CD14-positive monocyte (primary cell): ENCODE measurements around the gene MAML3. TPM values are rescaled to one million over a fixed set of nuclear protein-coding genes. Genes with fewer than 3 reads are reported as not detected.

Source experiments
- DNase-seq, 3 donors: peaks; one replicate each; pipeline ENCODE4 v3.0.0-alpha.2; 2011 to 2022
- H2AFZ ChIP-seq: 2 replicates; pipeline ENCODE4 v1.6.0; 2012; ENCODE audit warnings: mild to moderate bottlenecking, low read depth, low read length, inconsistent platforms; ENCODE audit not compliant: insufficient read depth, poor library complexity, severe bottlenecking
- H3K27ac ChIP-seq, 2 donors: 1 replicate in 1 of 2; 2 replicates in 1 of 2; pipeline ENCODE4 v1.5.1; 2012 to 2013; ENCODE audit warnings: low read length in 2 of 2, control low read depth in 1 of 2, inconsistent platforms in 1 of 2, low read depth in 1 of 2, mild to moderate bottlenecking in 1 of 2
- H3K27me3 ChIP-seq, 2 donors: one replicate each; pipeline versions ENCODE4 v1.6.0 to v1.6.1; 2011 to 2013; ENCODE audit warnings: low read length in 2 of 2; ENCODE audit not compliant: control insufficient read depth in 2 of 2, insufficient read depth in 2 of 2
- H3K36me3 ChIP-seq, 2 donors: replicated peaks in 1 of 2; 1 replicate in 1 of 2; 2 replicates in 1 of 2; pipeline versions ENCODE4 v1.5.1 to v1.6.1; 2012 to 2013; ENCODE audit warnings: low read length in 2 of 2, control low read depth in 1 of 2, inconsistent platforms in 1 of 2, mild to moderate bottlenecking in 1 of 2; ENCODE audit not compliant: insufficient read depth in 2 of 2, control insufficient read depth in 1 of 2
- H3K4me1 ChIP-seq, 2 donors: 1 replicate in 1 of 2; 2 replicates in 1 of 2; pipeline versions ENCODE4 v1.5.1 to v1.6.1; 2012 to 2013; ENCODE audit warnings: low read length in 2 of 2, control low read depth in 1 of 2, inconsistent platforms in 1 of 2, mild to moderate bottlenecking in 1 of 2, moderate library complexity in 1 of 2; ENCODE audit not compliant: insufficient read depth in 2 of 2, control insufficient read depth in 1 of 2
- H3K4me2 ChIP-seq: replicated peaks from 2 replicates; pipeline ENCODE3; 2012; ENCODE audit warnings: low read length, moderate library complexity, mild to moderate bottlenecking; ENCODE audit not compliant: poor library complexity, severe bottlenecking; ENCODE audit errors: extremely low read depth
- H3K4me3 ChIP-seq, 3 experiments: fragments of 200-600 bp in 1 of 3; sonication (generic) in 1 of 3; replicated peaks in 1 of 3; 1 replicate in 2 of 3; 2 replicates in 1 of 3; pipeline ENCODE4 v1.5.1; 2011 to 2013; ENCODE audit warnings: low read length in 3 of 3, mild to moderate bottlenecking in 3 of 3, control low read depth in 2 of 3, low read depth in 2 of 3, inconsistent platforms in 1 of 3, moderate library complexity in 1 of 3
- H3K79me2 ChIP-seq: 2 replicates; pipeline ENCODE4 v1.6.0; 2012; ENCODE audit warnings: mild to moderate bottlenecking, control low read depth, inconsistent platforms, low read length, moderate library complexity; ENCODE audit not compliant: insufficient read depth
- H3K9ac ChIP-seq: 2 replicates; pipeline ENCODE4 v1.6.0; 2017; ENCODE audit warnings: low read length, mild to moderate bottlenecking; ENCODE audit not compliant: insufficient read depth, poor library complexity, severe bottlenecking
- H3K9me3 ChIP-seq, 2 donors: replicated peaks in 1 of 2; 1 replicate in 1 of 2; 2 replicates in 1 of 2; pipeline versions ENCODE4 v1.5.1 to v1.6.1; 2012 to 2013; ENCODE audit warnings: low read length in 2 of 2, control low read depth in 1 of 2; ENCODE audit not compliant: control insufficient read depth in 1 of 2, insufficient read depth in 1 of 2
- H4K20me1 ChIP-seq: 2 replicates; pipeline ENCODE4 v1.6.0; 2012; ENCODE audit warnings: mild to moderate bottlenecking, low read length, control low read depth, moderate library complexity; ENCODE audit not compliant: insufficient read depth
- H3K27ac Mint-ChIP-seq, 7 donors: one replicate each; pipeline ENCODE4 v1.8.0; 2020; ENCODE audit warnings: mild to moderate bottlenecking in 7 of 7, mixed read lengths in 7 of 7, moderate library complexity in 6 of 7, inconsistent platforms in 2 of 7
- H3K27me3 Mint-ChIP-seq, 3 donors: one replicate each; pipeline ENCODE4 v1.8.0; 2021 to 2022; ENCODE audit warnings: low read depth in 3 of 3, mild to moderate bottlenecking in 3 of 3, mixed read lengths in 3 of 3, moderate library complexity in 3 of 3, inconsistent platforms in 1 of 3
- H3K36me3 Mint-ChIP-seq, 2 donors: one replicate each; pipeline ENCODE4 v1.8.0; 2020; ENCODE audit warnings: mixed read lengths in 2 of 2, inconsistent platforms in 1 of 2, mild to moderate bottlenecking in 1 of 2
- H3K4me1 Mint-ChIP-seq: one replicate; pipeline ENCODE4 v1.8.0; 2020; ENCODE audit warnings: mild to moderate bottlenecking, mixed read lengths
- H3K4me3 Mint-ChIP-seq, 2 donors: one replicate each; pipeline ENCODE4 v1.8.0; 2020; ENCODE audit warnings: mild to moderate bottlenecking in 2 of 2, mixed read lengths in 2 of 2, moderate library complexity in 1 of 2
- H3K9me3 Mint-ChIP-seq, 7 donors: one replicate each; pipeline ENCODE4 v1.8.0; 2020 to 2022; ENCODE audit warnings: mixed read lengths in 7 of 7, mild to moderate bottlenecking in 6 of 7, moderate library complexity in 6 of 7, inconsistent platforms in 2 of 7
- WGBS: methylation state at CpG from one replicate; pipeline ENCODE4 v1.1.5; 2013; ENCODE audit warnings: missing lambda C conversion rate; ENCODE audit not compliant: insufficient coverage; 5-methylcytosine and 5-hydroxymethylcytosine counted together
- intact Hi-C, 2 donors: fragments of 100-400 bp; cut with micrococcal nuclease; formaldehyde crosslinking; loops; one replicate each; pipeline versions ENCODE4 v1.15.0 to v1.15.1; 2023
- polyA plus RNA-seq, 3 donors: library from polyadenylated mRNA; depleted of rRNA in 1 of 3; unstranded in 2 of 3; stranded (reverse) in 1 of 3; fragments of 300-500 nt in 2 of 3; fragments of >200 nt in 1 of 3; fragmentation: Illumina TruSeq in 2 of 3; gene quantifications; 1 replicate in 2 of 3; 2 replicates in 1 of 3; pipeline ENCODE4 v1.2.3, GENCODE V29; 2012 to 2021
- TF ChIP-seq, protein P1 (sequence below): fragments of 200-600 bp; IDR thresholded peaks from one replicate; pipeline ENCODE4 v1.8.0; 2022; ENCODE audit warnings: antibody characterized with exemption, mild to moderate bottlenecking

Gene MAML3
- polyA plus RNA-seq, 3 donors, result 1.5 to 6.5 (median 2.3) TPM

DNA sequence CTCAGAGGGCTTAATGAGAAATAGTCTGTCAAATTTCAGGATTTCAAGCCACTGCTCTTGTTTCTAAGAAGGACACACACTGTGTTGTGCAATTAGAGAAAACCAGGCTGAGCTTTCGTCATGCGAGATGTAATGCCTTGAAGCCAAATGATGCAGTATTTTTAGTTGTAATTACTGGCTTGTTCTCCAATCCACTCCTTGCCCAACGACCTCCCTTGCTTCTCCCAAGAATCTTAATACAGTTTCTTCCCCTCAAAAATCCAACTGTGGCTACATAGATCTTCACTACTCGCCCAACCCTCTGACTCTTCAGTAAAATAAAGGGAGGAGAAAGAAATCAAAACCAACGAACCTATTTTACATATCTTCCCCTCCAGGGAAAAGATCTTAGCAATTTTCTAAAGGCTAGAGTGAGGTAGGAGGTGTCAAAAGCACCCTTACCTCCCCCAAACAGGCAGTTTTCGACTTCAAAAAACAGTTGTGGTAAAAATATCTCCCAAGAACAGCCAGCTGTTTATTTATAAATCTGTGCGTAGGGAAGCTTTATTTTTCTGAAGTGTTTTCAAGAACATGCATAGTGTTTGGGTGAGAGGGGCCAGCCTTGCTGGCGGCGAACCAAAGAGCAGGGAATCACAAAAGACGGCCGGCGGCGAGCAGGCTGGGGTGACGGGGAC is 419.6 kb downstream of the MAML3 start:
- H3K4me1 Mint-ChIP-seq, result peaks cover 51% of the 10 kb centered on the region
- Histone ChIP-seq H3K9ac (peak overlapping the region; percentile 57), H3K4me2 (peak overlapping the region; percentile 90), H3K36me3 (peaks cover 5 to 16% of the 10 kb centered on the region in 2 donors), H3K27ac (peak overlapping the region; percentile 34 to 79), H3K4me3 (peak overlapping the region; percentile 53 to 81 (median 73)), H4K20me1 (no peaks in the 10 kb centered on the region), H3K4me1 (peaks cover 40 to 56% of the 10 kb centered on the region in 2 donors), H3K27me3 (no peaks in the 10 kb centered on the region), H3K79me2 (peaks cover 5% of the 10 kb centered on the region), H3K9me3 (no peaks in the 10 kb centered on the region), H2AFZ (peak overlapping the region; percentile 88)
- DNase-seq, result peak; percentile 72 to 93 (median 81)
- H3K27me3 Mint-ChIP-seq, result peaks cover 0 to 1% (median 1%) of the 10 kb centered on the region in 3 donors
- 2% methylated on average over 7 of the region's 14 CpGs for WGBS
- intact Hi-C loops, result loop anchor here in 1 of 2 donors (10.0 kb wide), 2 partner anchors 270 to 620 kb away; no protein-coding TSS in a partner anchor
- peaks cover 0 to 1% (median 0%) of the 10 kb centered on the region in 7 donors for H3K9me3 Mint-ChIP-seq
- peak overlapping the region; percentile 48 to 94 (median 90) for H3K27ac Mint-ChIP-seq
- peaks cover 13 to 23% of the 10 kb centered on the region in 2 donors for H3K36me3 Mint-ChIP-seq
- TF ChIP-seq, protein P1, sequence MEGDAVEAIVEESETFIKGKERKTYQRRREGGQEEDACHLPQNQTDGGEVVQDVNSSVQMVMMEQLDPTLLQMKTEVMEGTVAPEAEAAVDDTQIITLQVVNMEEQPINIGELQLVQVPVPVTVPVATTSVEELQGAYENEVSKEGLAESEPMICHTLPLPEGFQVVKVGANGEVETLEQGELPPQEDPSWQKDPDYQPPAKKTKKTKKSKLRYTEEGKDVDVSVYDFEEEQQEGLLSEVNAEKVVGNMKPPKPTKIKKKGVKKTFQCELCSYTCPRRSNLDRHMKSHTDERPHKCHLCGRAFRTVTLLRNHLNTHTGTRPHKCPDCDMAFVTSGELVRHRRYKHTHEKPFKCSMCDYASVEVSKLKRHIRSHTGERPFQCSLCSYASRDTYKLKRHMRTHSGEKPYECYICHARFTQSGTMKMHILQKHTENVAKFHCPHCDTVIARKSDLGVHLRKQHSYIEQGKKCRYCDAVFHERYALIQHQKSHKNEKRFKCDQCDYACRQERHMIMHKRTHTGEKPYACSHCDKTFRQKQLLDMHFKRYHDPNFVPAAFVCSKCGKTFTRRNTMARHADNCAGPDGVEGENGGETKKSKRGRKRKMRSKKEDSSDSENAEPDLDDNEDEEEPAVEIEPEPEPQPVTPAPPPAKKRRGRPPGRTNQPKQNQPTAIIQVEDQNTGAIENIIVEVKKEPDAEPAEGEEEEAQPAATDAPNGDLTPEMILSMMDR, result no peak
- peak overlapping the region; percentile 85 to 92 for H3K4me3 Mint-ChIP-seq

DNA sequence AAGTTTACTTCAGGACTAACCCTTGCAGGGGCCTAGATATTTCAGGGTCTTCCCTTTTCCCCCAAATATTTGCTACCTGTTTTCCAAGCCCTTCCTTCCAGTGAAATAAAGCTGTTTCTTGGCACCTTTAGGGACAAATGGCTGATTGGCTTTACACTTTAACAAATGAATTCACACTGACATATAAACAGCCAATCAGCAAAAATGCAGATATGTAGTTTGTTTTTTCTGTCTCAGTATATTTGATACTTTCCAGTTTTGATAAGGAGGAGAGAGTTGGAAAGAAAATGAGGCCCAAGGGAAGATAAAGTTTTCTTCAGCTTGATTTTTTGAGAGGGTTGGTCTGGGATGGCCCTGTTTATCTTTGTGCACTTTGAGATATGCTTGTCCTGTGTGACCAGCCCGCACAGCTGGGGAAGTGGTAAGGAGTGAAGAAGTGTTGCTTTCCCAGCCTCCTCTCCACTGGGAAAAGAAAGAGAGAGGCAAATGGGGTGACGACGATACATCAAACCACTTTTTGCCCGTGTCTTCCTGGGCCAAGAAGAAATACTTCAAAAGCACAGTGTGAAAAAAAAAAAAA is 420.9 kb downstream of the MAML3 start:
- Mint-ChIP-seq H3K9me3 (peaks cover 0 to 1% (median 0%) of the 10 kb centered on the region in 7 donors), H3K4me1 (peaks cover 39% of the 10 kb centered on the region), H3K4me3 (no peak overlapping the region), H3K27me3 (peaks cover 0 to 3% (median 0%) of the 10 kb centered on the region in 3 donors), H3K27ac (peak overlapping the region in 4 of 7 donors; percentile 30 to 64 (median 62)), H3K36me3 (peaks cover 26 to 36% of the 10 kb centered on the region in 2 donors)
- Histone ChIP-seq H3K4me2 (no peak overlapping the region), H3K27ac (no peak overlapping the region), H3K9me3 (no peaks in the 10 kb centered on the region), H3K9ac (no peak overlapping the region), H3K79me2 (peaks cover 5% of the 10 kb centered on the region), H2AFZ (no peak overlapping the region), H3K36me3 (peaks cover 12 to 29% of the 10 kb centered on the region in 2 donors), H4K20me1 (no peaks in the 10 kb centered on the region), H3K27me3 (no peaks in the 10 kb centered on the region), H3K4me3 (no peak overlapping the region), H3K4me1 (peaks cover 40 to 46% of the 10 kb centered on the region in 2 donors)
- intact Hi-C loops, result loop anchor here in 1 of 2 donors (10.0 kb wide), 2 partner anchors 272 to 622 kb away; no protein-coding TSS in a partner anchor
- TF ChIP-seq, protein P1, result no peak
- no CpG with 5 or more reads among the region's 4 CpGs for WGBS
- DNase-seq, result no peak
